H1 (cell line): Measurements from ENCODE around the gene TWF2. TPM values are rescaled to one million over a fixed set of nuclear protein-coding genes. Genes with fewer than 3 reads are reported as not detected.

Source experiments
- CTCF ChIA-PET: fragments of 300-600 bp; sonication (Branson Sonifier 250); formaldehyde crosslinking; loops from one replicate; lab custom pipeline; 2021; ENCODE audit not compliant: partially characterized antibody; lab: Charles Lee
- POLR2A ChIA-PET: fragments of 300-600 bp; sonication (Branson Sonifier 250); formaldehyde crosslinking; loops from one replicate; lab custom pipeline; 2021; ENCODE audit warnings: inconsistent platforms; ENCODE audit not compliant: partially characterized antibody; lab: Charles Lee
- DNase-seq, 2 experiments: peaks; one replicate each; pipeline versions ENCODE4 v3.0.0 to v3.0.0-alpha.2; 2010 to 2022; ENCODE audit warnings: low spot score in 2 of 2, low read depth in 1 of 2, mixed read lengths in 1 of 2
- FAIRE-seq: peaks from 2 replicates; lab custom pipeline; 2011; peaks lifted over from hg19 to GRCh38; lab: Jason Lieb, UNC
- H2AFZ ChIP-seq: 2 replicates; pipeline ENCODE4 v1.8.1; 2012; ENCODE audit warnings: low read length, inconsistent platforms
- H2AK5ac ChIP-seq: 2 replicates; pipeline ENCODE4 v1.6.1; 2013; ENCODE audit warnings: low read depth, low read length
- H2BK120ac ChIP-seq: replicated peaks from 2 replicates; pipeline ENCODE3; 2013; ENCODE audit warnings: low read depth, low read length, inconsistent platforms
- H2BK12ac ChIP-seq: 2 replicates; pipeline ENCODE4 v1.6.1; 2013; ENCODE audit warnings: low read depth, low read length
- H2BK15ac ChIP-seq: 2 replicates; pipeline ENCODE4 v1.6.1; 2013; ENCODE audit warnings: low read length
- H2BK20ac ChIP-seq: 2 replicates; pipeline ENCODE4 v1.6.1; 2013; ENCODE audit warnings: low read length
- H2BK5ac ChIP-seq: 2 replicates; pipeline ENCODE4 v1.6.1; 2013; ENCODE audit warnings: low read depth, low read length
- H3K14ac ChIP-seq: 2 replicates; pipeline ENCODE4 v1.6.1; 2013; ENCODE audit warnings: inconsistent platforms; ENCODE audit not compliant: insufficient read length
- H3K18ac ChIP-seq: 2 replicates; pipeline ENCODE4 v1.6.1; 2013; ENCODE audit warnings: low read length; ENCODE audit errors: extremely low read depth
- H3K23ac ChIP-seq: 2 replicates; pipeline ENCODE4 v1.6.1; 2013; ENCODE audit warnings: inconsistent platforms; ENCODE audit not compliant: insufficient read length
- H3K23me2 ChIP-seq: 2 replicates; pipeline ENCODE4 v1.6.1; 2013; ENCODE audit warnings: low read depth, low read length
- H3K27ac ChIP-seq: 2 replicates; pipeline ENCODE4 v1.6.1; 2011; ENCODE audit warnings: low read depth, low read length, inconsistent platforms
- H3K27me3 ChIP-seq, 4 experiments: replicated peaks in 1 of 4; 1 replicate in 1 of 4; 2 replicates in 3 of 4; pipeline versions ENCODE4 v1.6.1 to v1.8.1; 2011 to 2013; ENCODE audit warnings: low read length in 3 of 4, mild to moderate bottlenecking in 3 of 4, inconsistent platforms in 2 of 4, mixed read lengths in 2 of 4, moderate library complexity in 1 of 4; ENCODE audit not compliant: control insufficient read depth in 3 of 4, insufficient read depth in 3 of 4; ENCODE audit errors: extremely low read depth in 1 of 4
- H3K36me3 ChIP-seq, 4 experiments: 2 replicates each; pipeline versions ENCODE4 v1.6.1 to v1.8.1; 2011 to 2013; ENCODE audit warnings: mild to moderate bottlenecking in 4 of 4, low read length in 3 of 4, moderate library complexity in 2 of 4, control low read depth in 1 of 4, inconsistent platforms in 1 of 4; ENCODE audit not compliant: insufficient read depth in 4 of 4, control insufficient read depth in 2 of 4
- H3K4ac ChIP-seq: replicated peaks from 2 replicates; pipeline ENCODE3; 2013; ENCODE audit warnings: low read length, low read depth, mixed read lengths, inconsistent platforms; ENCODE audit not compliant: insufficient read length
- H3K4me1 ChIP-seq, 4 experiments: replicated peaks in 1 of 4; 1 replicate in 1 of 4; 2 replicates in 3 of 4; pipeline versions ENCODE4 v1.6.1 to v1.8.1; 2011 to 2013; ENCODE audit warnings: low read length in 3 of 4, inconsistent platforms in 2 of 4, mixed read lengths in 1 of 4; ENCODE audit not compliant: insufficient read depth in 4 of 4, control insufficient read depth in 3 of 4
- H3K4me2 ChIP-seq, 2 experiments: 2 replicates each; pipeline versions ENCODE4 v1.6.1 to v1.8.1; 2011 to 2013; ENCODE audit warnings: low read depth in 2 of 2, low read length in 2 of 2, control low read depth in 1 of 2, inconsistent platforms in 1 of 2, mild to moderate bottlenecking in 1 of 2; ENCODE audit not compliant: insufficient read depth in 1 of 2
- H3K4me3 ChIP-seq, 4 experiments: fragments of 200-600, 300-600 bp in 1 of 4; sonication (generic), shearing (Covaris generic), sonication (Bioruptor Twin) in 1 of 4; 2 replicates each; pipeline versions ENCODE4 v1.5.1 to v1.8.1; 2011 to 2016; ENCODE audit warnings: low read length in 4 of 4, low read depth in 3 of 4, control low read depth in 2 of 4, inconsistent platforms in 2 of 4, mild to moderate bottlenecking in 2 of 4, mixed read lengths in 1 of 4, moderate library complexity in 1 of 4; ENCODE audit not compliant: insufficient read depth in 2 of 4; ENCODE audit errors: extremely low read depth in 1 of 4
- H3K56ac ChIP-seq: replicated peaks from 2 replicates; pipeline ENCODE3; 2013; ENCODE audit warnings: low read depth, mild to moderate bottlenecking, mixed read lengths, low read length, inconsistent platforms; ENCODE audit not compliant: insufficient read length
- H3K79me1 ChIP-seq: 2 replicates; pipeline ENCODE4 v1.6.1; 2013; ENCODE audit warnings: low read depth, low read length, control low read depth
- H3K79me2 ChIP-seq, 2 experiments: 2 replicates each; pipeline versions ENCODE4 v1.6.1 to v1.8.1; 2012 to 2013; ENCODE audit warnings: low read length in 2 of 2, mild to moderate bottlenecking in 2 of 2, inconsistent platforms in 1 of 2; ENCODE audit not compliant: insufficient read depth in 2 of 2, control insufficient read depth in 1 of 2
- H3K9ac ChIP-seq, 4 experiments: replicated peaks in 1 of 4; 1 replicate in 1 of 4; 2 replicates in 3 of 4; pipeline versions ENCODE4 v1.6.1 to v1.8.1; 2011 to 2013; ENCODE audit warnings: low read depth in 3 of 4, low read length in 3 of 4, control low read depth in 2 of 4, mild to moderate bottlenecking in 2 of 4, moderate library complexity in 2 of 4, inconsistent platforms in 1 of 4; ENCODE audit errors: extremely low read depth in 1 of 4
- H3K9me3 ChIP-seq, 2 experiments: 2 replicates each; pipeline versions ENCODE4 v1.6.1 to v1.8.1; 2012 to 2013; ENCODE audit warnings: mild to moderate bottlenecking in 2 of 2, moderate library complexity in 2 of 2, control low read depth in 1 of 2, inconsistent platforms in 1 of 2, low read depth in 1 of 2, low read length in 1 of 2, mixed read lengths in 1 of 2; ENCODE audit not compliant: insufficient read depth in 2 of 2
- H4K20me1 ChIP-seq, 2 experiments: replicated peaks in 1 of 2; 2 replicates each; pipeline versions ENCODE3 to v1.8.1; 2011 to 2013; ENCODE audit warnings: inconsistent platforms in 2 of 2, low read length in 2 of 2, mild to moderate bottlenecking in 1 of 2; ENCODE audit not compliant: insufficient read depth in 2 of 2, control insufficient read depth in 1 of 2
- H4K5ac ChIP-seq: 2 replicates; pipeline ENCODE4 v1.6.1; 2013; ENCODE audit warnings: low read length, low read depth, mixed read lengths, inconsistent platforms; ENCODE audit not compliant: insufficient read length
- H4K8ac ChIP-seq: 2 replicates; pipeline ENCODE4 v1.8.0; 2013; ENCODE audit warnings: mild to moderate bottlenecking, moderate library complexity, low read length, inconsistent platforms; ENCODE audit not compliant: insufficient read depth; ENCODE audit errors: extremely low read depth
- H4K91ac ChIP-seq: replicated peaks from 2 replicates; pipeline ENCODE3; 2013; ENCODE audit warnings: low read length, mixed read lengths, inconsistent platforms; ENCODE audit not compliant: insufficient read length
- BRCA1 ChIP-seq: IDR thresholded peaks from 2 replicates; pipeline ENCODE4 v1.6.1; 2012; ENCODE audit warnings: low read depth, low read length, improper control_type of control experiment
- CBX8 ChIP-seq: fragments of 300-800, 300-1000 bp; sonication (generic); IDR thresholded peaks from 2 replicates; pipeline ENCODE4 v1.7.1; 2016; ENCODE audit warnings: low read depth, low read length, borderline replicate concordance
- CEBPB ChIP-seq: IDR thresholded peaks from 2 replicates; pipeline ENCODE4 v1.6.1; 2012; ENCODE audit warnings: low read depth, low read length
- CHD1 ChIP-seq: IDR thresholded peaks from 2 replicates; pipeline ENCODE4 v1.6.1; 2012; ENCODE audit warnings: low read depth, low read length, improper control_type of control experiment
- KDM4A ChIP-seq: IDR thresholded peaks from one replicate; pipeline ENCODE4 v1.7.1; 2012; ENCODE audit warnings: low read depth, mild to moderate bottlenecking, moderate library complexity, low read length, inconsistent platforms; ENCODE audit not compliant: severe bottlenecking
- KDM5A ChIP-seq: fragments of 200-600 bp; IDR thresholded peaks from 2 replicates; pipeline ENCODE4 v1.7.1; 2012; ENCODE audit warnings: mild to moderate bottlenecking, low read length, inconsistent platforms, mixed read lengths
- MAX ChIP-seq: IDR thresholded peaks from 2 replicates; pipeline ENCODE4 v1.6.1; 2012; ENCODE audit warnings: inconsistent platforms
- NANOG ChIP-seq: IDR thresholded peaks from 2 replicates; pipeline ENCODE4 v1.6.1; 2011; ENCODE audit warnings: low read length, low read depth, mild to moderate bottlenecking, inconsistent platforms; ENCODE audit not compliant: insufficient read depth, poor library complexity, severe bottlenecking
- POLR2AphosphoS5 ChIP-seq: IDR thresholded peaks from 2 replicates; pipeline ENCODE4 v1.6.1; 2011; ENCODE audit warnings: low read depth, low read length
- RXRA ChIP-seq: IDR thresholded peaks from 2 replicates; pipeline ENCODE4 v1.6.1; 2011; ENCODE audit warnings: low read depth, mild to moderate bottlenecking, low read length, moderate library complexity; ENCODE audit not compliant: insufficient read depth
- SP2 ChIP-seq: IDR thresholded peaks from 2 replicates; pipeline ENCODE4 v1.6.1; 2012; ENCODE audit warnings: mild to moderate bottlenecking, low read length, inconsistent platforms
- SP4 ChIP-seq: IDR thresholded peaks from 2 replicates; pipeline ENCODE4 v1.6.1; 2012; ENCODE audit warnings: low read length, inconsistent platforms
- SUZ12 ChIP-seq: fragments of 200-600 bp; sonication (generic); IDR thresholded peaks from 2 replicates; pipeline ENCODE4 v1.6.1; 2012; ENCODE audit warnings: mild to moderate bottlenecking, inconsistent platforms, low read length, moderate library complexity, mixed read lengths
- TBP ChIP-seq: IDR thresholded peaks from 2 replicates; pipeline ENCODE4 v1.6.1; 2011; ENCODE audit warnings: low read depth, low read length, improper control_type of control experiment
- ZNF274 ChIP-seq: IDR thresholded peaks from 2 replicates; pipeline ENCODE4 v1.7.0; 2012; ENCODE audit warnings: low read length, borderline replicate concordance; ENCODE audit errors: extremely low read depth
- WGBS, 2 experiments: shearing (Covaris generic) in 1 of 2; methylation state at CpG; one replicate each; pipeline versions ENCODE4 v1.1.6 to v1.1.7; 2013 to 2015; ENCODE audit warnings: low lambda C conversion rate in 2 of 2, mixed read lengths in 2 of 2, inconsistent platforms in 1 of 2, low coverage in 1 of 2, missing lambda C conversion rate in 1 of 2; ENCODE audit not compliant: insufficient replicate concordance in 2 of 2, insufficient coverage in 1 of 2, insufficient read length in 1 of 2; ENCODE audit errors: extremely low coverage in 1 of 2, missing lambda C conversion rate in 1 of 2; 5-methylcytosine and 5-hydroxymethylcytosine counted together
- polyA plus RNA-seq, 7 experiments: library from polyadenylated mRNA; depleted of rRNA in 3 of 7; stranded (reverse) in 5 of 7; unstranded in 2 of 7; fragments of >200 nt in 5 of 7; fragments of 200-250 nt in 2 of 7; gene quantifications; 1 replicate in 5 of 7; 2 replicates in 1 of 7; 4 replicates in 1 of 7; pipeline versions ENCODE4 v1.2.1 to v1.2.3, GENCODE V29; 2011 to 2013; ENCODE audit warnings: missing spikeins in 2 of 7, mixed read lengths in 2 of 7
- total RNA-seq: library from RNA; stranded (reverse); fragmentation: NEBNext Ultra II Directional; extraction: Animal tissue kit (Norgen Biotek cat#: 25700); gene quantifications from 2 replicates; pipeline ENCODE4 v1.2.1, GENCODE V29; 2021

Gene TWF2
- total and polyA plus RNA-seq, 2 of the 8 experiments (the other 6 are each of a cell fraction or from before 2014, with no cell fraction given): 65.2 to 90.4 TPM

DNA sequence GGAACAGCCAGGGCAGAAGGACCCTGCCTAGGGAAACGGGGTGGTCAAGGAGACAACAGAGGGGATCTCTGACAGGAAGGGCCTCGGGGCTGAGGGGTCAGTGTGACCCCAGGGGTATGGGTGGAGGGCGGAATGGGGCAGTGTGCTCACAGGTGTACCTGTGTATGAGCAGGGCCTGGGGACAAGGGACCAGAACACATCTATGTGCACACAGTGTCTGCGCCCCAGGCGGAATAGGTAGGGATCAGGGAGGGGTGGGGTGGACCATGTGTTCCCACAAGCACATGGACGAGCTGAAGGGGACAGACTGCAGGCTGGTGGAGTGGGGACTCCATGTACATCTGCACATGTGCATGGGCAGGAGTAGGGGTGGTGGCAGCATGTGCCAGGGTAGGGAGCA is 8.5 kb downstream of the TWF2 start:
- H4K5ac ChIP-seq: no peak overlapping the region
- no peak for FAIRE-seq
- TF ChIP-seq CEBPB (no peak), TBP (no peak), MAX (no peak), CBX8 (no peak), CHD1 (no peak), ZNF274 (no peak), POLR2AphosphoS5 (no peak), SP2 (no peak), KDM4A (no peak), RXRA (no peak), NANOG (no peak), BRCA1 (no peak), SUZ12 (no peak), KDM5A (no peak), SP4 (no peak)

More for the DNA sequence above, 8.5 kb downstream of the TWF2 start:
- Histone ChIP-seq H4K20me1 (peaks cover 10 to 12% of the 10 kb centered on the region in 2 experiments), H2AK5ac (no peak overlapping the region), H3K9me3 (no peaks in the 10 kb centered on the region), H3K23ac (no peak overlapping the region), H3K4me2 (no peak overlapping the region), H3K79me2 (peaks cover 0 to 2% of the 10 kb centered on the region in 2 experiments; a peak in 1 of 4 replicates), H3K9ac (no peak overlapping the region), H3K56ac (no peak overlapping the region), H2BK20ac (no peak overlapping the region), H3K27me3 (no peaks in the 10 kb centered on the region), H3K79me1 (peaks cover 4% of the 10 kb centered on the region), H2BK15ac (no peak overlapping the region), H3K18ac (no peak overlapping the region), H3K23me2 (no peaks in the 10 kb centered on the region), H4K91ac (no peak overlapping the region), H2BK5ac (no peak overlapping the region), H3K4me1 (peaks cover 0 to 5% (median 3%) of the 10 kb centered on the region in 4 experiments; a peak in 5 of 7 replicates), H4K8ac (no peak overlapping the region), H3K27ac (no peak overlapping the region), H2AFZ (no peak overlapping the region), H2BK120ac (no peak overlapping the region), H3K4me3 (no peak overlapping the region), H3K4ac (no peak overlapping the region), H3K14ac (no peak overlapping the region), H2BK12ac (no peak overlapping the region), H3K36me3 (peaks cover 5 to 17% (median 11%) of the 10 kb centered on the region in 4 experiments; a peak in 5 of 8 replicates)
- WGBS, 2 experiments: 90% methylated on average over 5 of the region's 6 CpGs; no CpG with 5 or more reads in 1 of the 2 experiments
- no peak for DNase-seq
- CTCF ChIA-PET: interaction anchor here (0.6 to 14.4 kb wide), 26 partner anchors 13 to 611 kb away, joined by 3 to 336 read pairs (median 6); partner anchors contain the start of genes PPM1M, TLR9 and WDR82
- POLR2A ChIA-PET: no interaction called here
